ENCODE results near the gene DIAPH2. TPM values are rescaled to one million over a fixed set of nuclear protein-coding genes. Genes with fewer than 3 reads are reported as not detected.
"Not testable (repeated sequence)": the region's sequence is repeated elsewhere in the genome, so short reads cannot be mapped to it uniquely, and the experiment has no call there.

The DIAPH2 gene
- polyA plus RNA-seq, 1 experiment = 3.1 TPM

- H3K4me3 ChIP-seq (ENCODE audit: low read depth, low read length) = no peak overlapping the region
- POLR2A ChIA-PET = no interaction called here
- no peak for TF ChIP-seq CTCF (IDR thresholded peaks at IDR 0.05; ENCODE audit: insufficient read depth, low read depth, low read length)
- CTCF ChIA-PET = no interaction called here
- H3K27me3 ChIP-seq (ENCODE audit: control insufficient read depth, insufficient read depth, low read length) = no peaks in the 10 kb centered on the region
- DNase-seq (ENCODE audit: low read depth) = no peak
- no peaks in the 10 kb centered on the region for H3K36me3 ChIP-seq (ENCODE audit: control insufficient read depth, insufficient read depth, low read length)
Observed at GRCh38 chrX:96713303-96713702, 28.7 kb downstream of the DIAPH2 start.

- POLR2A ChIA-PET; DNase-seq (ENCODE audit: low read depth); H3K36me3 ChIP-seq (ENCODE audit: control insufficient read depth, insufficient read depth, low read length); H3K4me3 ChIP-seq (ENCODE audit: low read depth, low read length); H3K27me3 ChIP-seq (ENCODE audit: control insufficient read depth, insufficient read depth, low read length): not testable (repeated sequence)
- CTCF ChIA-PET = interaction anchor here (0.9 kb wide), 1 partner anchor 185 kb away, joined by 3 read pairs; no protein-coding TSS in a partner anchor
Observed at GRCh38 chrX:96714393-96714792, 29.8 kb downstream of the DIAPH2 start.

- H3K27me3 ChIP-seq (ENCODE audit: control insufficient read depth, insufficient read depth, low read length) = no peaks in the 10 kb centered on the region
- DNase-seq (ENCODE audit: low read depth) = peak; percentile 27
- no peak for TF ChIP-seq CTCF (IDR thresholded peaks at IDR 0.05; ENCODE audit: insufficient read depth, low read depth, low read length)
- no peak overlapping the region for H3K4me3 ChIP-seq (ENCODE audit: low read depth, low read length)
- ChIA-PET POLR2A (no interaction called here), CTCF (no interaction called here)
- H3K36me3 ChIP-seq (ENCODE audit: control insufficient read depth, insufficient read depth, low read length) = no peaks in the 10 kb centered on the region
Observed at GRCh38 chrX:96715481-96715880, 30.8 kb downstream of the DIAPH2 start.

- Histone ChIP-seq H3K36me3 (ENCODE audit: control insufficient read depth, insufficient read depth, low read length) (no peaks in the 10 kb centered on the region), H3K27me3 (ENCODE audit: control insufficient read depth, insufficient read depth, low read length) (no peaks in the 10 kb centered on the region), H3K4me3 (ENCODE audit: low read depth, low read length) (no peak overlapping the region)
- TF ChIP-seq CTCF (IDR thresholded peaks at IDR 0.05; ENCODE audit: insufficient read depth, low read depth, low read length) = no peak
- no peak for DNase-seq (ENCODE audit: low read depth)
- POLR2A ChIA-PET = no interaction called here
- CTCF ChIA-PET = no interaction called here
Observed at GRCh38 chrX:96719161-96719875, 34.7 kb downstream of the DIAPH2 start.

GRCh38 chrX:96721354-96721753 lies 36.7 kb downstream of the DIAPH2 start:
- CTCF ChIA-PET = no interaction called here
- Histone ChIP-seq H3K4me3 (ENCODE audit: low read depth, low read length) (no peak overlapping the region), H3K36me3 (ENCODE audit: control insufficient read depth, insufficient read depth, low read length) (no peaks in the 10 kb centered on the region), H3K27me3 (ENCODE audit: control insufficient read depth, insufficient read depth, low read length) (no peaks in the 10 kb centered on the region)
- no peak for TF ChIP-seq CTCF (IDR thresholded peaks at IDR 0.05; ENCODE audit: insufficient read depth, low read depth, low read length)
- POLR2A ChIA-PET = interaction anchor here (0.5 kb wide), 1 partner anchor 99 kb away, joined by 5 read pairs; no protein-coding TSS in a partner anchor
- no peak for DNase-seq (ENCODE audit: low read depth)

GRCh38 chrX:96722781-96723180 lies 38.1 kb downstream of the DIAPH2 start:
- H3K27me3 ChIP-seq (ENCODE audit: control insufficient read depth, insufficient read depth, low read length) = no peaks in the 10 kb centered on the region
- no peak for TF ChIP-seq CTCF (IDR thresholded peaks at IDR 0.05; ENCODE audit: insufficient read depth, low read depth, low read length)
- DNase-seq (ENCODE audit: low read depth) = no peak
- no peak overlapping the region for H3K4me3 ChIP-seq (ENCODE audit: low read depth, low read length)
- H3K36me3 ChIP-seq (ENCODE audit: control insufficient read depth, insufficient read depth, low read length) = no peaks in the 10 kb centered on the region
- POLR2A ChIA-PET = no interaction called here
- CTCF ChIA-PET = interaction anchor here (0.7 kb wide), 1 partner anchor 121 kb away, joined by 3 read pairs; no protein-coding TSS in a partner anchor
